Left renal pelvis (tissue), 4 donors: ENCODE results near the gene PGBD5. TPM values are rescaled to one million over a fixed set of nuclear protein-coding genes. Genes with fewer than 3 reads are reported as not detected.

Experiments used
- DNase-seq, 4 donors: peaks; one replicate each; pipeline ENCODE4 v3.0.0-alpha.2; 2013; ENCODE audit warnings: low read depth in 4 of 4, low spot score in 3 of 4
- polyA plus RNA-seq, 4 donors: library from polyadenylated mRNA; unstranded; fragments of 120-200 nt; gene quantifications; one replicate each; pipeline ENCODE4 v1.2.1, GENCODE V29; 2013; ENCODE audit not compliant: insufficient read length in 4 of 4

Gene PGBD5
- polyA plus RNA-seq, 4 donors = 0.68 to 6.1 (median 5.6) TPM

GRCh38 chr1:230286166-230286889, 139.8 kb downstream of the PGBD5 start:
- no peak for DNase-seq

GRCh38 chr1:230285351-230285750, 140.8 kb downstream of the PGBD5 start:
- DNase-seq = no peak

GRCh38 chr1:230284891-230285290, 141.2 kb downstream of the PGBD5 start:
- no peak for DNase-seq

- no peak for DNase-seq
Observed at GRCh38 chr1:230283678-230284077, 142.5 kb downstream of the PGBD5 start.

- DNase-seq = no peak
Observed at GRCh38 chr1:230282157-230282556, 144.0 kb downstream of the PGBD5 start.

GRCh38 chr1:230281556-230281955, 144.6 kb downstream of the PGBD5 start:
- DNase-seq = no peak

- DNase-seq = no peak
Observed at GRCh38 chr1:230280906-230281413, 145.2 kb downstream of the PGBD5 start.

- no peak for DNase-seq
Observed at GRCh38 chr1:230280054-230280795, 145.9 kb downstream of the PGBD5 start.

GRCh38 chr1:230279583-230279945, 146.6 kb downstream of the PGBD5 start:
- no peak for DNase-seq

GRCh38 chr1:230278871-230279582, 147.1 kb downstream of the PGBD5 start:
- DNase-seq = no peak

- no peak for DNase-seq
Observed at GRCh38 chr1:230278376-230278775, 147.8 kb downstream of the PGBD5 start.

GRCh38 chr1:230277201-230278025, 148.7 kb downstream of the PGBD5 start:
- DNase-seq = no peak

- no peak for DNase-seq
Observed at GRCh38 chr1:230276401-230276800, 149.7 kb downstream of the PGBD5 start.

GRCh38 chr1:230274254-230274653, 151.9 kb downstream of the PGBD5 start:
- DNase-seq = no peak

GRCh38 chr1:230273141-230273710, 152.9 kb downstream of the PGBD5 start:
- DNase-seq = no peak

- DNase-seq = no peak
Observed at GRCh38 chr1:230272557-230272956, 153.6 kb downstream of the PGBD5 start.

GRCh38 chr1:230271300-230272035, 154.7 kb downstream of the PGBD5 start:
- no peak for DNase-seq

GRCh38 chr1:230270559-230271281, 155.4 kb downstream of the PGBD5 start:
- no peak for DNase-seq

- no peak for DNase-seq
Observed at GRCh38 chr1:230270185-230270558, 156.0 kb downstream of the PGBD5 start.
